ENCODE measurements around the gene ANKRD34A.
A peak's percentile ranks its signal among the peaks of the same experiment; 100 is the strongest.

The ANKRD34A gene

GRCh38 chr1:145995964-145996432, 31.6 kb upstream of the ANKRD34A start:
- Histone ChIP-seq H3K36me3 (ENCODE audit: control insufficient read depth in 2 of 2, insufficient read depth in 1 of 2, low read length in 2 of 2) (peaks cover 5 to 30% of the 10 kb centered on the region in 2 experiments; a peak in 2 of 3 replicates), H3K9me3 (ENCODE audit: control insufficient read depth, insufficient read depth, low read depth, low read length) (no peaks in the 10 kb centered on the region), H3K4me3 (ENCODE audit: low read depth, low read length) (peak overlapping the region; percentile 85), H3K4me1 (ENCODE audit: control insufficient read depth, insufficient read depth, low read length) (peaks cover 12% of the 10 kb centered on the region), H3K27ac (ENCODE audit: extremely low read depth, low read depth, low read length) (peak overlapping the region; percentile 42; the same call in 1 of the 2 replicates)
- POLR2A ChIA-PET, result interaction anchor here (0.7 to 1.9 kb wide), 2 partner anchors 10 to 32 kb away, joined by 3 to 4 read pairs; partner anchors contain the start of genes ANKRD34A and POLR3GL
- TF ChIP-seq ZNF664 (tag by site-specific recombination; IDR thresholded peaks at IDR 0.05) (no peak), SCRT2 (tag by site-specific recombination; IDR thresholded peaks at IDR 0.05) (peak; percentile 46), ZSCAN16 (tag by site-specific recombination; IDR thresholded peaks at IDR 0.05) (no peak), ZNF423 (tag by site-specific recombination; IDR thresholded peaks at IDR 0.05) (no peak), ZNF777 (tag by site-specific recombination; IDR thresholded peaks at IDR 0.05; ENCODE audit: borderline replicate concordance) (no peak), MZF1 (tag by site-specific recombination; IDR thresholded peaks at IDR 0.05; ENCODE audit: borderline replicate concordance) (peak; percentile 53; the same call in 1 of the 2 replicates), MEIS1 (CRISPR knock-in tag; IDR thresholded peaks at IDR 0.05; ENCODE audit: borderline replicate concordance) (no peak), SCRT1 (tag by site-specific recombination; IDR thresholded peaks at IDR 0.05; ENCODE audit: borderline replicate concordance) (peak; percentile 39; the same call in 1 of the 2 replicates), ZIC2 (tag by site-specific recombination; IDR thresholded peaks at IDR 0.05) (no peak)
- CTCF ChIA-PET, result interaction anchor here (0.7 to 7.3 kb wide), 4 partner anchors 8 to 105 kb away, joined by 3 to 80 read pairs (median 6); no protein-coding TSS in a partner anchor

- peaks cover 5 to 30% of the 10 kb centered on the region in 2 experiments; a peak in 2 of 3 replicates for H3K36me3 ChIP-seq (ENCODE audit: control insufficient read depth in 2 of 2, insufficient read depth in 1 of 2, low read length in 2 of 2)
- H3K27ac ChIP-seq (ENCODE audit: extremely low read depth, low read depth, low read length), result no peak overlapping the region; the same call in 1 of the 2 replicates
- CTCF ChIA-PET, result interaction anchor here (1.1 to 7.3 kb wide), 3 partner anchors 9 to 16 kb away, joined by 3 to 80 read pairs (median 8); no protein-coding TSS in a partner anchor
- POLR2A ChIA-PET, result interaction anchor here (1.9 kb wide), 1 partner anchor 31 kb away, joined by 4 read pairs; the partner anchor contains the start of genes ANKRD34A and POLR3GL
- H3K9me3 ChIP-seq (ENCODE audit: control insufficient read depth, insufficient read depth, low read depth, low read length), result no peaks in the 10 kb centered on the region
- TF ChIP-seq ZNF19 (tag by site-specific recombination; IDR thresholded peaks at IDR 0.05; ENCODE audit: low read depth) (no peak), YY1 (tag by site-specific recombination; IDR thresholded peaks at IDR 0.05) (no peak), ZNF433 (tag by site-specific recombination; IDR thresholded peaks at IDR 0.05; ENCODE audit: low read depth) (no peak), ZNF623 (tag by site-specific recombination; IDR thresholded peaks at IDR 0.05) (no peak), ZNF580 (tag by site-specific recombination; IDR thresholded peaks at IDR 0.05) (no peak), ZNF658 (tag by site-specific recombination; IDR thresholded peaks at IDR 0.05) (no peak), ZNF112 (tag by site-specific recombination; IDR thresholded peaks at IDR 0.05) (no peak), HOXC10 (CRISPR knock-in tag; IDR thresholded peaks at IDR 0.05) (no peak), ZNF837 (tag by site-specific recombination; IDR thresholded peaks at IDR 0.05) (no peak)
- TF ChIP-seq, protein P1, sequence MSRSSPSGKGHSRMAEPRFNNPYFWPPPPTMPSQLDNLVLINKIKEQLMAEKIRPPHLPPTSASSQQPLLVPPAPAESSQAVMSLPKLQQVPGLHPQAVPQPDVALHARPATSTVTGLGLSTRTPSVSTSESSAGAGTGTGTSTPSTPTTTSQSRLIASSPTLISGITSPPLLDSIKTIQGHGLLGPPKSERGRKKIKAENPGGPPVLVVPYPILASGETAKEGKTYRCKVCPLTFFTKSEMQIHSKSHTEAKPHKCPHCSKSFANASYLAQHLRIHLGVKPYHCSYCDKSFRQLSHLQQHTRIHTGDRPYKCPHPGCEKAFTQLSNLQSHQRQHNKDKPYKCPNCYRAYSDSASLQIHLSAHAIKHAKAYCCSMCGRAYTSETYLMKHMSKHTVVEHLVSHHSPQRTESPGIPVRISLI (tag by site-specific recombination; IDR thresholded peaks at IDR 0.05), result no peak
- peaks cover 12% of the 10 kb centered on the region for H3K4me1 ChIP-seq (ENCODE audit: control insufficient read depth, insufficient read depth, low read length)
- H3K4me3 ChIP-seq (ENCODE audit: low read depth, low read length), result peak overlapping the region; percentile 85
These were observed 30.9 kb upstream of the ANKRD34A start for GRCh38 chr1:145995148-145995881.
